OCI-LY3 (cell line): ENCODE measurements around the gene FBN2.

Experiments
- CTCF ChIP-seq: fragments of 200-600, 300-600 bp; sonication (generic); IDR thresholded peaks from 2 replicates; pipeline ENCODE4 v1.5.1; 2014; ENCODE audit warnings: antibody characterized with exemption, low read length, low read depth
- EZH2phosphoT487 ChIP-seq: fragments of 200-600 bp; shearing (Covaris generic); IDR thresholded peaks from 2 replicates; pipeline ENCODE4 v1.6.1; 2018; ENCODE audit warnings: antibody characterized with exemption, mixed run types, low read depth

GRCh38 chr5:128271071-128271470 lies 267.0 kb downstream of the FBN2 start:
- no peak for TF ChIP-seq CTCF
- no peak for TF ChIP-seq EZH2phosphoT487
